CD8-positive, alpha-beta memory T cell (primary cell): ENCODE data around the gene TNS1. TPM values are rescaled to one million over a fixed set of nuclear protein-coding genes. Genes with fewer than 3 reads are reported as not detected.

ENCODE experiments used
- CTCF ChIA-PET: fragments of 350-600 bp; sonication (Branson Sonifier 250); formaldehyde crosslinking; loops from one replicate; lab custom pipeline; 2021; ENCODE audit warnings: antibody characterized with exemption; lab: Charles Lee
- POLR2A ChIA-PET: fragments of 350-600 bp; sonication (Branson Sonifier 250); formaldehyde crosslinking; loops from one replicate; lab custom pipeline; 2021; ENCODE audit warnings: antibody characterized with exemption; lab: Charles Lee
- DNase-seq, 5 donors: peaks; one replicate each; pipeline versions ENCODE4 v3.0.0 to v3.0.0-alpha.2; 2020 to 2022; ENCODE audit warnings: mixed read lengths in 1 of 5
- H3K27ac ChIP-seq: one replicate; pipeline ENCODE4 v1.7.0; 2013; ENCODE audit warnings: low read depth, mild to moderate bottlenecking, low read length, moderate library complexity
- H3K27me3 ChIP-seq: 2 replicates; pipeline ENCODE4 v1.7.0; 2013; ENCODE audit warnings: low read length, mild to moderate bottlenecking; ENCODE audit not compliant: insufficient read depth, poor library complexity, severe bottlenecking
- H3K36me3 ChIP-seq: 2 replicates; pipeline ENCODE4 v1.7.0; 2013; ENCODE audit warnings: mild to moderate bottlenecking, low read length, moderate library complexity; ENCODE audit not compliant: insufficient read depth
- H3K4me1 ChIP-seq: 2 replicates; pipeline ENCODE4 v1.7.0; 2013; ENCODE audit warnings: mild to moderate bottlenecking, low read length, moderate library complexity; ENCODE audit not compliant: insufficient read depth
- H3K4me3 ChIP-seq: 2 replicates; pipeline ENCODE4 v1.7.0; 2013; ENCODE audit warnings: mild to moderate bottlenecking, low read length
- H3K9me3 ChIP-seq: 2 replicates; pipeline ENCODE4 v1.7.0; 2013; ENCODE audit warnings: mild to moderate bottlenecking, low read length
- H3K27ac Mint-ChIP-seq, 8 donors: one replicate each; pipeline ENCODE4 v1.8.0; 2020 to 2021; ENCODE audit warnings: mixed read lengths in 8 of 8, mild to moderate bottlenecking in 6 of 8, inconsistent platforms in 3 of 8, moderate library complexity in 3 of 8
- H3K27me3 Mint-ChIP-seq, 2 donors: one replicate each; pipeline ENCODE4 v1.8.0; 2020 to 2021; ENCODE audit warnings: mixed read lengths in 2 of 2, mild to moderate bottlenecking in 1 of 2, moderate library complexity in 1 of 2
- H3K36me3 Mint-ChIP-seq, 3 donors: one replicate each; pipeline ENCODE4 v1.8.0; 2020 to 2021; ENCODE audit warnings: mixed read lengths in 3 of 3, inconsistent platforms in 1 of 3, mild to moderate bottlenecking in 1 of 3
- H3K4me1 Mint-ChIP-seq, 3 donors: one replicate each; pipeline ENCODE4 v1.8.0; 2020 to 2021; ENCODE audit warnings: mixed read lengths in 3 of 3, inconsistent platforms in 1 of 3, mild to moderate bottlenecking in 1 of 3
- H3K4me3 Mint-ChIP-seq, 7 donors: one replicate each; pipeline ENCODE4 v1.8.0; 2020 to 2021; ENCODE audit warnings: mixed read lengths in 7 of 7, mild to moderate bottlenecking in 6 of 7, moderate library complexity in 4 of 7, inconsistent platforms in 2 of 7
- H3K9me3 Mint-ChIP-seq, 5 donors: one replicate each; pipeline ENCODE4 v1.8.0; 2020 to 2022; ENCODE audit warnings: mixed read lengths in 5 of 5, mild to moderate bottlenecking in 3 of 5, moderate library complexity in 2 of 5, inconsistent platforms in 1 of 5
- polyA plus RNA-seq: library from polyadenylated mRNA; unstranded; fragments of 300-500 nt; fragmentation: Illumina TruSeq; gene quantifications from one replicate; pipeline ENCODE4 v1.2.3, GENCODE V29; 2021
- total RNA-seq, 2 experiments: library from RNA; stranded (reverse); gene quantifications; one replicate each; pipeline ENCODE4 v1.2.3, GENCODE V29; 2021

TNS1 gene
- total and polyA plus RNA-seq, 3 experiments from 2014 or later: 1.1 to 1.8 TPM; not detected in 1

DNA sequence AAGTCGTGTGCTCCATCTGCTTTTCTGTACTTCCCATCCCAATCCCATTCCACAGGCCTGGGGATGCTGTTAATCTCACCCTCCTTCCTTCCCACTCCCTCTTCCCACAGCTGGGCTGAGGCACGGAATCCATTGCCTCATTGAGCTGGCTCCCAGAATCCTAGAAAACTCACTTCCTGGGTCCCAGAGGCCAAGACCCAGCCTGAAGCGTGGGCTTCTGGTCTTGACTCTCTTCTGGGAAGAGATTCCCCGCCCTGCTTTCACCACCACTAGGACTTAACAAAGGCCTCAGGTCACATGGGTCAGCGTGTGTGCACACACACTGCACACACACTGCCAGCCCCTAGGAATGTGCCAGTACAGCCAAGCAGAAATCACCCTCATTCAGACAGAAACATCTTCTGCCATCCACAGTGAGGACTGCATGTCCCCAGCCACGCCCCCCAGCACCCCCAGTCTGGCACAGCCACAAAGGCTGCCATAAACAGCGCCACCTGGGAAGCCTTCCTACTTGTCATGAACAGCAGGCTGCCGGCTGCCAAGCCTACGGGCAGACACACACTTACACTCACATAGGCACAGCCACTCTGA lies 165.8 kb downstream of the TNS1 start:
- DNase-seq: no peak
- no peaks in the 10 kb centered on the region for H3K9me3 Mint-ChIP-seq
- ChIA-PET POLR2A (no interaction called here), CTCF (no interaction called here)
- Histone ChIP-seq H3K9me3 (no peaks in the 10 kb centered on the region), H3K36me3 (no peaks in the 10 kb centered on the region), H3K27ac (no peak overlapping the region), H3K4me1 (no peaks in the 10 kb centered on the region), H3K4me3 (no peak overlapping the region), H3K27me3 (no peaks in the 10 kb centered on the region)
- H3K4me1 Mint-ChIP-seq: no peaks in the 10 kb centered on the region
- H3K4me3 Mint-ChIP-seq: no peak overlapping the region
- H3K27me3 Mint-ChIP-seq: peaks cover 6 to 10% of the 10 kb centered on the region in 2 donors
- no peak overlapping the region for H3K27ac Mint-ChIP-seq
- no peaks in the 10 kb centered on the region for H3K36me3 Mint-ChIP-seq

DNA sequence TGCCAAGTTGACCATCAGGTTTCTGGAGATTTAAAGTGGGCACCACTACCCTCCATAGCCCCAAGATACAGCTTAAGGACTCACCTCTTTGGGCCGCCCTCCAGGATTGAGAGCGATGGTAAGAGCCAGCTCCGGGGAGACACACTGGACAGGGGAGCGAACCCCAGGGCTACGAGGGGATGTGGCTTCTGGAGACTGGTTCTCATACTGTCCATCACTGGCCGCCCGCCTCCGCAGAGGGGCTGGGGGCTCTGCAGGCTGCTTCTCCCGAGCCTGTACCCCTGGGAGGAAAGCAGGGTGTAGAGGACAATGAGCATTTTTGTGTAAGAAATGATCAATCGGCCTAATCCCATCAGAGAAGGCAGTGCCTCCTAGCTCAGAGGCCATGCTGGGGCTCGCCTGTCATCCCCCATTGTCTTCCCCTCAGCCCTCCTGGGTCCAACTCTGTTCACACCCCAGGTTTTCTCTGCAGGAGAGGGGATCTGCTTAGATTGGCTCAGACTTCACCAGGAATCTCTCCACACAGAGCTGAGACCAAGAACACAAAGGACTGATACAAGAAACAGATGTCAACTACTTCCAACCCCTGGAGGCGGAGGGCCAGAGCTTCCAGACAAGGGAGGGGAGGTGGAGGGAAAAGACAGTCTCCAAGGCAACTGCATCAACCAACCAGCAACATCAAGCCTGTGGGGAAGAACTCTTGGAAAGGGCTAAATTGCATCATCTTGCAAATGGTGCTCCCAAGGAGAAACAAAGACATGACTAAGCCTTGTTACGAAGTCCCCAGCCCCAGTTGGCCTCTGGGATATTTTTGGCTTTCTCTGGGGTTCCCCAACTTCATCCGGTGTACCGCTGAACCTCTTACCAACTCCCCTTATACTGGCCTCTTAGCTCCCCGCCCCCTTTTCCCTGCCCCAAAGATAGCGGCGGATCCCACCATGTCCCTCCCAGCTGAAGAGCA lies 166.6 kb downstream of the TNS1 start:
- no peaks in the 10 kb centered on the region for H3K9me3 Mint-ChIP-seq
- POLR2A ChIA-PET: no interaction called here
- no peaks in the 10 kb centered on the region for H3K9me3 ChIP-seq
- no peak overlapping the region for H3K27ac Mint-ChIP-seq
- H3K4me1 Mint-ChIP-seq: no peaks in the 10 kb centered on the region
- no peaks in the 10 kb centered on the region for H3K36me3 ChIP-seq
- H3K4me3 ChIP-seq: no peak overlapping the region
- CTCF ChIA-PET: interaction anchor here (0.6 kb wide), 1 partner anchor 395 kb away, joined by 3 read pairs; no protein-coding TSS in a partner anchor
- H3K4me3 Mint-ChIP-seq: no peak overlapping the region
- H3K27me3 Mint-ChIP-seq: peaks cover 6 to 10% of the 10 kb centered on the region in 2 donors
- no peak for DNase-seq
- H3K27me3 ChIP-seq: no peaks in the 10 kb centered on the region
- H3K36me3 Mint-ChIP-seq: no peaks in the 10 kb centered on the region
- no peak overlapping the region for H3K27ac ChIP-seq
- no peaks in the 10 kb centered on the region for H3K4me1 ChIP-seq

DNA sequence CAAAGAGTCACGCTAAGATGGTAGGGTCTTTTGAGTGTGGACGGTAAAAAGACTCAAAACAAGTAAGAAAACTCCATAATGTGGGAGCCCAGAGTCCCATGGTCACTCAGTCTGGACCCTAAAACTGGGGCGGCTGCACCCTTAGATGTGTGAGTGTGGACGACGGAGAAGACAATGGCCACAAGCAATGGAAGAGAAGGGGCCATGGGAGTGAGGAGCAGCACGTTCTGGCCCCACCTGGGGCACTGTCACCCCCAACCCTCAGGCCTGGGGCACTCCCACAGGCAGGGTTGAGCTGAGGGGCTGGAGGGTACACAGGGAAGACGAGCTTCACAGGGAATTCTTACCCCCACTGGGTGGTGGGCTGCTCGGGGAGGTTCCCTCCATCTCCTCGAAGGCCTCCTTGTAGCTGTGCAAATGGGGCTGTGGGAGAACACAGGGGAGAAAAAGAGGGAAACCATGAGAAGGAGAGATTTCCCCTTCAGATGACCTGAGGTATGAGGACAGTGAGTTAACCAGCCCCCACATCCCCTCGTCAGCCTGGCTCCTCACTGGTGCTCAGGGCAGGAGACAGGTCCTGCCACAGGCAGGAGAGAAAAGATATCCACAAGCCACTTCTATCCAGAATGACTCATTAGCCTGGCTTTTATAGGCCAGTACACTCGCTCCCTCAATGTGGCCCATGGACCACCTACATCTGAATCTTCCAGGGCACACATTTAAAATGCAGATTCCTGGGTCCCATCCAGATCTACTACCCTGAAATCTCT lies 167.9 kb downstream of the TNS1 start:
- Mint-ChIP-seq H3K9me3 (no peaks in the 10 kb centered on the region), H3K27me3 (peaks cover 6 to 10% of the 10 kb centered on the region in 2 donors), H3K36me3 (no peaks in the 10 kb centered on the region), H3K4me1 (no peaks in the 10 kb centered on the region), H3K27ac (no peak overlapping the region), H3K4me3 (no peak overlapping the region)
- Histone ChIP-seq H3K9me3 (no peaks in the 10 kb centered on the region), H3K27ac (no peak overlapping the region), H3K27me3 (no peaks in the 10 kb centered on the region), H3K4me3 (no peak overlapping the region), H3K36me3 (no peaks in the 10 kb centered on the region), H3K4me1 (no peaks in the 10 kb centered on the region)
- POLR2A ChIA-PET: no interaction called here
- CTCF ChIA-PET: no interaction called here
- DNase-seq: no peak

DNA sequence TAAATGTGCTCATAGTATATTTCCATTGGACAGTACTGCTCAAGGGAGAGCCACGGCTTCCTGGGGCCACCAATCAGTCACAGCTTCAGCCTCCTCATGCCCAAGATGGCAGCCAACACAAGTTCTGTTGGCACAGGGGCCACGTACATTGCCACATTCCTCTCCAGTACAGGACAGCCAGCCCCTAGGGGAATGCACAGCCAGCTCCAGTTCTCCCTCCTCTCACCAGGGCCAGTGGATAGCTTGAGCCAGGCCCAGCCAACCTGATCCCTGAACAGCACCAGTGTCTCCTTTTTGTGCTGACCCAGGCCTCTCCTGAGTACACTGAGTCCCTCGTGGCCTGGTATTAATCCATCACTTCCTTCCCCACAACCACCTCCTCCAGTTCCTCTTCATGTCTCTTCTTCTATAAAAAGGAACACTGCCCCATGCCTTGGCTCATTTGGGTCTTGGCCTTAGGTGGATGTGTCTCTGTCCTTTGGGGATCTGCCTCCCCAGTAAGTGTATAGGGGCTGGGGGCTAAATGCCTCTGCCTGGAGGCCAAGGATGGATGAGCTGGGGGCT lies 168.7 kb downstream of the TNS1 start:
- Histone ChIP-seq H3K27ac (no peak overlapping the region), H3K4me3 (no peak overlapping the region), H3K4me1 (no peaks in the 10 kb centered on the region), H3K27me3 (no peaks in the 10 kb centered on the region), H3K36me3 (no peaks in the 10 kb centered on the region), H3K9me3 (no peaks in the 10 kb centered on the region)
- no peak overlapping the region for H3K27ac Mint-ChIP-seq
- H3K36me3 Mint-ChIP-seq: no peaks in the 10 kb centered on the region
- H3K4me3 Mint-ChIP-seq: no peak overlapping the region
- ChIA-PET CTCF (no interaction called here), POLR2A (no interaction called here)
- H3K9me3 Mint-ChIP-seq: no peaks in the 10 kb centered on the region
- no peak for DNase-seq
- H3K4me1 Mint-ChIP-seq: no peaks in the 10 kb centered on the region
- H3K27me3 Mint-ChIP-seq: peaks cover 6 to 13% of the 10 kb centered on the region in 2 donors

DNA sequence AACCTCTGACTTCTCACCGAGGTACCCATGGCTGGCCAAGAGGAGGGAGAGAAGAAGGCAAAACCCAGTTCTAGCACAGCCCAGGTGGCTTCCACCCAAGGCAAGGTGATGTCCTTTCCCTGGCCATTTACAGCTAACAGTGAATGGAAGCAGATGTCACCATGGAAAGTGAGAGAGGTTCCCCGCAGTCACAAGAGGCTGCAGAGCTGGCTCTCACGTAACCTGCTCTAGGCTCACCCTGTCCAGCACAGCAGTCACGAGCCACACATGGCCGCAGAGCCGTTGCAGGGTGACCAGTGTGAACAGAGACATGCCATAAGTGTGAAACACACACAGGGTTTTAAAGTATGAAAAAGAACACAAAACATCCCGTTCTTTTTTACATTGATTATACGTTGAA lies 169.4 kb downstream of the TNS1 start:
- Mint-ChIP-seq H3K4me3 (no peak overlapping the region), H3K27me3 (peaks cover 6 to 13% of the 10 kb centered on the region in 2 donors), H3K36me3 (no peaks in the 10 kb centered on the region), H3K4me1 (no peaks in the 10 kb centered on the region), H3K9me3 (no peaks in the 10 kb centered on the region), H3K27ac (no peak overlapping the region)
- Histone ChIP-seq H3K27ac (no peak overlapping the region), H3K4me1 (no peaks in the 10 kb centered on the region), H3K36me3 (no peaks in the 10 kb centered on the region), H3K27me3 (no peaks in the 10 kb centered on the region), H3K4me3 (no peak overlapping the region), H3K9me3 (no peaks in the 10 kb centered on the region)
- no peak for DNase-seq
- ChIA-PET CTCF (no interaction called here), POLR2A (no interaction called here)

DNA sequence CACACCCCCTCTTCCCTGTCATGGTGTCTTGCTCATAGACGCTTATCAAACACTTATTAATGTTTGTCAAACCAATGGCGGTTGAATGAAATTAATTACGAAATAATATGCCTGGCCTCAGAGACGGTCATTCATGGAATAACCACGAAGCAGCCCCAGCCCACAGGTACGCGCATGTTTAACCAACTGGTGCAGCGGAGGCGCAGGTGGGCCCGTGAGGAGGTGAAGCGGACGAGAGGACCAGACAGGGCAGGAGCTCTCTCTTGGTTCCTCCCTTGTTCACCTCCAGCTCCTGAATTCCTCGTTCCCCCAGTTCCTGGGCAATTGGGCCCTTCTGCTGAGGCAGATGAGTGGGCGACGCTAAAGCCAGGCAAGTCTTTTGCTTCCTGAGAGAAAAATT lies 169.8 kb downstream of the TNS1 start:
- H3K4me1 Mint-ChIP-seq: no peaks in the 10 kb centered on the region
- ChIA-PET CTCF (no interaction called here), POLR2A (no interaction called here)
- no peaks in the 10 kb centered on the region for H3K36me3 Mint-ChIP-seq
- no peak overlapping the region for H3K27ac Mint-ChIP-seq
- Histone ChIP-seq H3K36me3 (no peaks in the 10 kb centered on the region), H3K27me3 (no peaks in the 10 kb centered on the region), H3K27ac (no peak overlapping the region), H3K4me1 (no peaks in the 10 kb centered on the region), H3K4me3 (no peak overlapping the region), H3K9me3 (no peaks in the 10 kb centered on the region)
- no peak overlapping the region for H3K4me3 Mint-ChIP-seq
- H3K27me3 Mint-ChIP-seq: peaks cover 6 to 13% of the 10 kb centered on the region in 2 donors
- no peak for DNase-seq
- H3K9me3 Mint-ChIP-seq: no peaks in the 10 kb centered on the region

DNA sequence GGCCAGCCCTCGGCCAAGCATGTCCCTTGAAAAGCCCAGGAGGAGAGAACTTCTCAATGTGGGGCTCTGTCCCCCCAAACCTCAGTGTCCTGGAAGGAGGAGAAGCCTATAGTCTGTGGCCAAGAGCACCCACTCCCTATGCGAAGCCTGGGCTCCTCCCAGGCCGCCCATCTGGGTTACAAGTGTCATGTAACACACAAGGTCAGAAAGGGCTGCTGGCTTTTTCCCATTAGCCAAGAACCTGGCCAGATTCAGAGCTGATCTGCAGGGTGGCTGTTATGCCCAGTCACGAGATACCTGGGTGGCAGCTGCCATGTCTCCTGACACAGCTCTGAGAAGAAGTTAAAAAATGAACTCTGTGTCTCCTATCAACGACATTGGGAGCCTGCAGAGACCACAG lies 170.7 kb downstream of the TNS1 start:
- H3K9me3 Mint-ChIP-seq: no peaks in the 10 kb centered on the region
- Histone ChIP-seq H3K27ac (no peak overlapping the region), H3K36me3 (no peaks in the 10 kb centered on the region), H3K4me3 (no peak overlapping the region), H3K4me1 (no peaks in the 10 kb centered on the region), H3K27me3 (no peaks in the 10 kb centered on the region), H3K9me3 (no peaks in the 10 kb centered on the region)
- DNase-seq: no peak
- H3K4me1 Mint-ChIP-seq: no peaks in the 10 kb centered on the region
- H3K36me3 Mint-ChIP-seq: no peaks in the 10 kb centered on the region
- ChIA-PET POLR2A (no interaction called here), CTCF (no interaction called here)
- H3K4me3 Mint-ChIP-seq: no peak overlapping the region
- H3K27me3 Mint-ChIP-seq: peaks cover 3 to 15% of the 10 kb centered on the region in 2 donors
- H3K27ac Mint-ChIP-seq: no peak overlapping the region
